LoVo (cell line): ENCODE results near the gene GALK2.
"Not testable (repeated sequence)": the region's sequence is repeated elsewhere in the genome, so short reads cannot be mapped to it uniquely, and the experiment has no call there.

Experiments
- DNase-seq: peaks from one replicate; pipeline ENCODE4 v3.0.0-alpha.2; 2016; ENCODE audit warnings: low spot score

Gene GALK2

DNA sequence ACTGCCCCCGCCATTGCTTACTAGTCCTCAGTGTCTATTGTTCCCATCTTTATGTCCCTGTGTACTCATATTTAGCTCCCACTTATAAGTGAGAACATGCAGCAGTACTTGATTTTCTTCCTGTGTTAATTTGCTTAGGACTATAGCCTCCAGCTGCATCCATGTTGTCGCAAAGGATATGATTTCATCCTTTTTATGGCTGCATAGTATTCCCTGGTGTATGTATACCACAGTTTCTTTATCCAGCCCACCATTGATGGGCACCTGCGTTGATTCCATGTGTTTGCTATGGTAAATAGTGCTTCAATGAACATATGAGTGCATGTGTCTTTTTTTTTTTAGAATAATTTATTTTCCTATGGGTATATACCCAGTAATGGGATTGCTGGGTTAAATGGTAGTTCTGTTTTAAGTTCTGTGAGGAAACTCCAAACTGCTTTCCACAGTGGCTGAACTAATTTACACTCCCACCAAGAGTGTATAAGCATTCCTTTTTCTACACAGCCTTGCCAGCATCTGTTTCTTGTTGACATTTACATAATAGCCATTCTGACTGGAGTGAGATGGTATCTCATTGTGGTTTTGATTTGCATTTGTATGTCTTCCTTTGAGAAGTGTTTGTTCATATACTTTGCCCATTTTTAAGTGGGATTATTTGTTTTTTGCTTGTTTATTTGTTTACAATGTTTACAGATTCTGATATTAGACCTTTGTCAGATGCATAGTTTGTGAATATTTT, 53.7 kb downstream of the GALK2 start:
- DNase-seq = no peak

DNA sequence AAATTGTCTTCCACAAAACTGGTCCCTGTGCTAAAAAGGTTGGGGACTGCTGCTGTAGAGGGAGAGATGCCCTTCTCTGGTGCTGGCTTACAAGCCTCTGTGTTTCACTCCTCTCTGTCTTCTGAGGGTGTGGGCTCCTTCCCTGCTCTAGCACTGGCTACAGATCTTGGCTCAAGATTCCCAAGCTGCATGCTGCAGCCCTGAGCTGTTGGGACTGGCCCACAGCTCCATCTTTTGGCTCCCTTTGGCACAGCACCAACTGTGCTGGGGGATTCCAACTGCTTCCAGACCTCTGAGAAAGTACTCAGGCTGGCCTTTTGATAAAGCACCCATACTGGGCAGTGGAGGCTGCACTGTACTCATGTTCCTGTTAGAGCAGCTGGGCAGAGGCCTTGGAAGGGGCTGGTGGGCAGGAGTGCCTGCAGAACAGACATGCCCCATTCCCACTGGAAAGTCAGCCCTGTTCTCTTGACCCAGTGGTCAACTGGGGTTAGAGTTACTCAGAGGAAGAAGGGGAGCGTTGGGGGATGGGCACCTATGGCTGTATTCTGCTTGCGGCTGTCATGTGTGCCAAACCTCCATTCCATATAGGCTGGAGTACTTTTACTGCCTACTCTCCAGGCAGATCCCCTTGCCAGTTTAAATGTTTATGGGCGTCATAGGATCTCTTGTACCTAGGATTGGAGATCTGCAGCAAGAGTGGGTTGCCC, 55.7 kb downstream of the GALK2 start:
- no peak for DNase-seq

DNA sequence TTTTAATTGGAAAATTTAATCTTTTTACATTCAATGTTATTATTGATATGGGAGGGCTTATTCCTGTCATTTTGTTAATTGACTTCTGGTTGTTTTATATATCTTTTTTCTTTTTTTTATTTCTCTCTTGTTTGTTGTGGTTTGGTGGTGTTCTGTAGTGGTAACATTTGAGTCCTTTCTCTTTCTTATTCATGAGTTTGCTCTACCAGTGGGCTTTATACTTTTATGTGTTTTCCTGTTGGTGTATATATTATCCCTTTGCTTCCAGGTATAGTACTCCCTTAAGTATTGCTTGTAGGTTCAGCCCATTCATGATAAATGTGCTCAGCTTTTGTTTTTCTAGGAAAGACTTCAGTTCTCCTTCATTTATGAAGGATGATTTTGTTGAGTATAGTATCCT, 57.6 kb downstream of the GALK2 start:
- no peak for DNase-seq

DNA sequence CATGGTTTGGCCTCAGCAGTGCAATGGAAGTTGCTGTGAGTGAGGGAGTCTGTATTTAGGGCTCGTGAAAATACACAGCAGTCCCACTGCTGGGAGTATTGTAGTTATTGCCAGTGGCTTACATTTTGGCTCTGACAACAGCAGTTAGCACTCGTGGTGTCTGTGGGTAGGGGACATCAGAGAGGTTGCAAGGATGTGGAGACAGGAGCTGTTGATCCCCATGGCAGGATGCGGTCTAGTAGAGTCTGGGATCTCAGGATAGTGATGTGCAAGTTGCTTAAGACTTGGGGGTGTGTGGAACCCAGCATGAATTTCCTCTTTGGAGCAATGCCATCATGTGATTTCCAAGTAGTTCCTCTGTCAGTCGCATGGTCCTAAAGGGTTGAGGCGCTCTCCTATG, 59.9 kb downstream of the GALK2 start:
- no peak for DNase-seq

DNA sequence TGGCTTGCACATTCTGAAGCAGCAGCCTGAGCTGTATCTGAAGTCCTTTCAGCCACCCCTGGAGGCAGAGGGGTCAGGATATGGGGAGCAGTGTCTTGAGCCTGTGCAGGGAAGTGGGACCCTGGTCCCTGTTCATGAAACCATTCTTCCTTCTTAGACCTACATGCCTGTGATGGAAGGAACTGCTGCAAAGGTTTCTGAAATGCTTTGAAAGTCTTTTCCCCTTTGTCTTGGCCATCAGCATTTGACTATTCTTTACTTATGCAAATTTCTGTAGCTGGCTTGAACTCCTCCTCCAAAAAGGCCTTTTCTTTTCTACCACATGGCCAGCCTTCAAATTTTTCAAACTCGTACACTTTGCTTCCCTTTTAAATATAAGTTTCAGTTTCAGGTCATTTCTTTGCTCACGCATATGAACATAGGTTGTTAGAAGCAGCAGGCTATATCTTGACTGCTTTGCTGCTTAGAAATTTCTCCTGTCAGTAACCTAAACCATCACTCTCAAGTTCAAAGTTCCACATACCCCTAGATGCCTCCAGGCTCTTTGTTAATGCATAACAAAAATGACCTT, 62.3 kb downstream of the GALK2 start:
- DNase-seq = no peak

- DNase-seq = peak; percentile 60
These were observed 65.5 kb downstream of the GALK2 start for GRCh38 chr15:49235446-49236124.

GRCh38 chr15:49236869-49237268, 66.8 kb downstream of the GALK2 start:
- DNase-seq = no peak

DNA sequence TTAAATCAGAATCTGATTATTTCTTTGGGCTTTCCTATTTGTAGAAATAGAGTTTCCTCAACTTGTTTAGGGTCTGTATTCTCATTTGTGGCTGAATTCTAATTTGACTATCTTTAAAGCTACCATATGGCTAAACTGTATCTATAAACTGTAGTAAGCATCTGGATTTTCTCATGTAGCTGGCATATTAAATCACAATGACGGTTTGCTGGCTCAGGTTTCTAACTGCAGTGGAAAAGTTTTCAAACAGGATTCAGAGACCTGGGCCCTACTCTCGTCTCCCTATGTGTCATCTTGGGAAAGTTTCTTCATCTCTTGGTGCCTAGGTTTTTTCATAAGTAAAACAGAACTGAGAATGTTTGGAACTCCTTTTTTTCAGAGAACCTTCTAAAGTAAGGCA, 68.3 kb downstream of the GALK2 start:
- no peak for DNase-seq

DNA sequence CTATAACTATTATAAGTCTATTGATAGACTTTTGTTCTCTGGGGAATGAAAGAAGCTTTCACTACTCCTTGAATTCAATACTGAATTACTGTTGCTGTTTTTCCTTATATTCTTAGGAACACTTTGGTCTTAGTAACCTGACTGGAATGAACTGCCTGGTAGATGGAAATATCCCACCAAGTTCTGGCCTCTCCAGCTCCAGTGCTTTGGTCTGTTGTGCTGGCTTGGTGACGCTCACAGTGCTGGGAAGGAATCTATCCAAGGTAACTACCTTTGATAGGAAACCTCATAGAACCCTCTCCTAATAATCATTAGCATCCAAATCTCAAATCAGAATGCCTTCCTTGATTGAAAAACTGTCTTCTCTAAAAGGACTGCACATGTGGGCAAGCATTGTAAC, 69.1 kb downstream of the GALK2 start:
- DNase-seq = no peak

GRCh38 chr15:49242820-49243219, 72.8 kb downstream of the GALK2 start:
- no peak for DNase-seq

- no peak for DNase-seq
These were observed 77.6 kb downstream of the GALK2 start for GRCh38 chr15:49247556-49248110.

- no peak for DNase-seq
These were observed 78.2 kb downstream of the GALK2 start for GRCh38 chr15:49248291-49248690.

GRCh38 chr15:49255966-49256759, 86.1 kb downstream of the GALK2 start:
- DNase-seq = no peak

DNA sequence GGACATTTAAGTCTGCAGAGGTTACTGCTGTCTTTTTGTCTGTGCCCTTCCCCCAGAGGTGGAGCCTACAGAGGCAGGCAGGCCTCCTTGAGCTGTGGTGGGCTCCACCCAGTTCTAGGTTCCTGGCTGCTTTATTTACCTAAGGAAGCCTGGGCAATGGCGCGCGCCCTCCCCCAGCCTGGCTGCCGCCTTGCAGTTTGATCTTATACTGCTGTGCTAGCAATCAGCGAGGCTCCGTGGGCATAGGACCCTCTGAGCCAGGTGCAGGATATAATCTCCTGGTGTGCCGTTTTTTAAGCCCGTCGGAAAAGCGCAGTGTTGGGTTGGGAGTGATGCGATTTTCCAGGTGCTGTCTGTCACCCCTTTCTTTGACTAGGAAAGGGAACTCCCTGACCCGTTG, 95.1 kb downstream of the GALK2 start:
- not testable (repeated sequence) for DNase-seq

- no peak for DNase-seq
These were observed 95.9 kb downstream of the GALK2 start for GRCh38 chr15:49265911-49266310.

DNA sequence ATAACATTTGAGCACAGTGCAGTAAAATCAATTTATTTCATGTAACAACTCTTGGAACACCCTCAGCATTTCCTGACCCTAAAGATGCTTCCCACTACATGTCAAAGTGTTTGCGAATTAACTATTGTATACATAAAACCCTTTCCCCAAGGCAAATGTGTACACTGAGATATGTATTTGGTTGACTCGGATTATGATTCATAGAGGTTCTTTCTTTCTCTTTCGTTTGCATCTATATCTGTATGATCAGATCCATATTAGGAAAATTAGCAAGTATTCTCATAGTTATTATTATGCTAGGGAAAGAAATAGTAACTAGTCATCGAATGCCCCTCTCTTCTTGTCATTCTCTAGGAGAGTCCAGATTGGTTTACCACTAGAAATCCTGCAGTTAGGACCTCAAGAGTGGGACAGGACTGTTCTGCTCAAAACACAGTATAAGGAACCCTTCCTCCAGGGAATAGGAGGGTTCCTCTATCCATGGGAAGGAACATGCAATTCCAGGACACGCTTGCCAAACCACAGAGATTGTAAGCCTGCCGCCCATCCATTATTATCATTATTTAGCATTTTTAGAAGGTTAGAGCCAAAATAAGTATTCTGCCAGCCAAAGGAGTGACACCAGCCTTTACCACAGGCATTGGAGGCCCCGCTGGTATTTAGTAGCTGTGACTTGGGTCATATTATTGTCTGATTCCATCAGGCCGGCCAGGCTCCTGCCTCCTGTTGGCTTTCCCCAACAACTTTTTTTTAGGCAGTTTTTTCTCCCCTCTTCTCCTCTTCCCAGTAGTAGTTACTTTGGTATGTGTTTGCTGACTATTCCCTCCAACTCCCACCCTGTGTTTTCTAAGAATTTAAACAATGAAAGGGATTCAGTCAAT, 100.7 kb downstream of the GALK2 start:
- no peak for DNase-seq

GRCh38 chr15:49273734-49274318, 103.8 kb downstream of the GALK2 start:
- DNase-seq = no peak

DNA sequence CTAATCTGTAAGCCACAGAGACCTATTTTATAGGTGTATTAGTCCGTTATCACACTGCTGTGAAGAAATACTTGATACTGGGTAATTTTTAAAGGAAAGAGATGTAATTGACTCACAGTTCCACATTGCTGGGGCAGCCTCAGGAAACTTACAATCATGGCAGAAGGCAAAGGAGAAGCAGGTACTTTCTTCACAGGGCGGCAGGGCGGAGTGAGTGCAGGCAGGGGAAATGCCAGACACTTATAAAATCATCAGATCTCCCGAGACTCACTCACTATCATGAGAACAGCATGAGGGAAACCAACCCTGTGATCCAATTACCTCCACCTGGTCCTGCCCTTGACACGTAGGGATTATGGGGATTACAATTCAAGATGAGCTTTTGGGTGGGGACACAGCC, 108.7 kb downstream of the GALK2 start:
- DNase-seq = no peak

DNA sequence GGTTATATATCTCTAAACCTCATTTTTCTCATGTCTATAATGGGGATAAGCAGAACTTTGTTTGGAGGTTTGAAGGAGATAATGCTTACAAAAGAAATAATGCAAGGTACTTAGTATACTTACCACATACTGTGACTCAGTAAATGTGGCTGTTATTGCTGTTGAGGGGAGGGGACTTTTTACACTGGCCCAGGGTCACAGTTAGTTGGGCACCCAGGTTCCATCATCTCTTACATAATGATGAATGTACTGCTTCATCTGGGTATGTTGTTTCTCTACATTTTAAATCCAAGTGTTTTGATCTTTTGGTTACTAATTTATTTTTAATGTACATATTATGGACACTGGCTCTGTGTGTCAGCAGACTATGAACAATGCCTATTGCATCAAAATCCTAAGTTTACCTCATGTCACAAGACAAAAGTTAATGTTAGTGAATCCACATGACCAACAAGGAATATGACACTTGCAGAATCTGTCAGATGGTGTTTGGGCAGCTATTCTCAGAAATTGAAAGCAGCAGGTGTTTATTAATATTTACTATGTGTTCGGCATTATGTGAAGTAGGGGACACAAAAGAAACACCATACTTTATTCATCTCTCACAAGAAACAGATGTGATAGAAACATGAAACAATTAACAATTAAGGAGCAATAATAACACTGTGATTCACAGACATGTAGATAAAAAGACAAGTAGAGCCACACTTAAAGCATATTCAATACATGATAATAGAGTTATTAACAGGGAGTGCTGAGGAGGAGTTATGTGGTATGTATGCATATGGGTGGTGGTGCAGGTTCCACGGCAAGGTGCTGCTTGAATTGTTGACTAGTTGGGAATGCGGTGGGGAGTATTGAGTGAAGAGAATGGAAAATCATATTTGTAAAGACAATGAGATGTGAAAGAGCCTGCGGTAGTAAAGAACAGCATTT, 109.7 kb downstream of the GALK2 start:
- DNase-seq = no peak
